B cell (primary cell): ENCODE data around the gene EEA1. TPM values are rescaled to one million over a fixed set of nuclear protein-coding genes. Genes with fewer than 3 reads are reported as not detected.

Experiments used
- ATAC-seq: fragments of 200-7000 bp; cut with Tn5 transposase; one replicate; pipeline ENCODE4 v1.10.0; 2021; ENCODE audit warnings: low read depth, mild to moderate bottlenecking, moderate number of reproducible peaks, moderate library complexity
- CTCF ChIA-PET: fragments of 350-600 bp; sonication (Branson Sonifier 250); formaldehyde crosslinking; loops from one replicate; lab custom pipeline; 2021; ENCODE audit warnings: antibody characterized with exemption, inconsistent platforms; lab: Charles Lee
- POLR2A ChIA-PET: fragments of 350-600 bp; sonication (Branson Sonifier 250); formaldehyde crosslinking; loops from one replicate; lab custom pipeline; 2021; ENCODE audit warnings: antibody characterized with exemption; lab: Charles Lee
- DNase-seq: peaks from one replicate; pipeline ENCODE4 v3.0.0; 2013
- H2AFZ ChIP-seq: 2 replicates; pipeline ENCODE4 v1.6.1; 2012; ENCODE audit warnings: mild to moderate bottlenecking, low read depth, low read length; ENCODE audit not compliant: insufficient read depth, poor library complexity, severe bottlenecking
- H3K27ac ChIP-seq, 2 donors: 1 replicate in 1 of 2; 2 replicates in 1 of 2; pipeline ENCODE4 v1.5.1; 2012 to 2013; ENCODE audit warnings: low read length in 2 of 2, mild to moderate bottlenecking in 2 of 2, moderate library complexity in 1 of 2
- H3K27me3 ChIP-seq, 4 experiments: fragments of 200-600 bp in 1 of 4; sonication (generic) in 1 of 4; replicated peaks in 1 of 4; 1 replicate in 2 of 4; 2 replicates in 2 of 4; pipeline versions ENCODE4 v1.6.1 to v1.7.0; 2013 to 2016; ENCODE audit warnings: low read length in 3 of 4, mild to moderate bottlenecking in 2 of 4, mixed read lengths in 1 of 4, moderate library complexity in 1 of 4; ENCODE audit not compliant: insufficient read depth in 4 of 4, control insufficient read depth in 3 of 4; ENCODE audit errors: control extremely low read depth in 1 of 4
- H3K36me3 ChIP-seq, 2 experiments: replicated peaks in 1 of 2; 1 replicate in 1 of 2; 2 replicates in 1 of 2; pipeline versions ENCODE4 v1.6.1 to v1.7.1; 2013; ENCODE audit warnings: low read length in 1 of 2; ENCODE audit not compliant: insufficient read depth in 2 of 2, control insufficient read depth in 1 of 2; ENCODE audit errors: control extremely low read depth in 1 of 2, extremely low read depth in 1 of 2
- H3K4me1 ChIP-seq, 2 donors: fragments of 200-600 bp in 1 of 2; sonication (generic) in 1 of 2; 1 replicate in 1 of 2; 2 replicates in 1 of 2; pipeline versions ENCODE4 v1.5.1 to v1.6.1; 2013 to 2017; ENCODE audit warnings: low read length in 2 of 2; ENCODE audit not compliant: control insufficient read depth in 2 of 2, insufficient read depth in 2 of 2
- H3K4me2 ChIP-seq: replicated peaks from 2 replicates; pipeline ENCODE3; 2012; ENCODE audit warnings: mild to moderate bottlenecking, low read depth, low read length; ENCODE audit not compliant: poor library complexity, severe bottlenecking
- H3K4me3 ChIP-seq, 5 experiments: fragments of 200-600 bp in 1 of 5; sonication (generic) in 1 of 5; 1 replicate in 3 of 5; 2 replicates in 2 of 5; pipeline versions ENCODE4 v1.5.1 to v1.7.0; 2011 to 2016; ENCODE audit warnings: low read length in 4 of 5, mild to moderate bottlenecking in 4 of 5, low read depth in 2 of 5, control low read depth in 1 of 5, moderate library complexity in 1 of 5; ENCODE audit not compliant: insufficient read depth in 1 of 5; ENCODE audit errors: control extremely low read depth in 1 of 5, extremely low read depth in 1 of 5
- H3K79me2 ChIP-seq: fragments of 200-600 bp; sonication (generic); one replicate; pipeline ENCODE4 v1.6.0; 2016; ENCODE audit warnings: low read length; ENCODE audit not compliant: control insufficient read depth, insufficient read depth
- H3K9ac ChIP-seq: fragments of 200-600 bp; sonication (generic); 2 replicates; pipeline ENCODE4 v1.6.1; 2017; ENCODE audit warnings: mild to moderate bottlenecking, low read length, moderate library complexity
- H3K9me3 ChIP-seq, 3 donors: one replicate each; pipeline versions ENCODE4 v1.6.1 to v1.7.1; 2013; ENCODE audit warnings: low read length in 2 of 3; ENCODE audit not compliant: control insufficient read depth in 2 of 3, insufficient read depth in 1 of 3; ENCODE audit errors: control extremely low read depth in 1 of 3
- H4K20me1 ChIP-seq: 2 replicates; pipeline ENCODE4 v1.6.0; 2012; ENCODE audit warnings: mild to moderate bottlenecking, low read length; ENCODE audit not compliant: insufficient read depth, control insufficient read depth, poor library complexity, severe bottlenecking
- H3K27ac Mint-ChIP-seq: one replicate; pipeline ENCODE4 v1.8.0; 2021; ENCODE audit warnings: mixed read lengths
- H3K27me3 Mint-ChIP-seq: one replicate; pipeline ENCODE4 v1.8.0; 2021; ENCODE audit warnings: mixed read lengths
- H3K4me1 Mint-ChIP-seq: one replicate; pipeline ENCODE4 v1.8.0; 2021; ENCODE audit warnings: mixed read lengths
- H3K4me3 Mint-ChIP-seq: one replicate; pipeline ENCODE4 v1.8.0; 2021; ENCODE audit warnings: mixed read lengths
- H3K9me3 Mint-ChIP-seq: one replicate; pipeline ENCODE4 v1.8.0; 2022; ENCODE audit warnings: mixed read lengths; ENCODE audit not compliant: insufficient read depth
- EZH2 ChIP-seq: IDR thresholded peaks from 2 replicates; pipeline ENCODE4 v1.6.1; 2012; ENCODE audit warnings: borderline replicate concordance, low read depth, mild to moderate bottlenecking, moderate library complexity, low read length; ENCODE audit not compliant: insufficient read depth, poor library complexity, severe bottlenecking
- WGBS: methylation state at CpG from one replicate; pipeline ENCODE4 v1.1.5; 2013; ENCODE audit warnings: missing lambda C conversion rate; ENCODE audit not compliant: insufficient coverage; 5-methylcytosine and 5-hydroxymethylcytosine counted together
- intact Hi-C: fragments of 100-400 bp; cut with micrococcal nuclease; formaldehyde crosslinking; loops from one replicate; pipeline ENCODE4 v1.10.0; 2022
- polyA plus RNA-seq: library from polyadenylated mRNA; depleted of rRNA; stranded (reverse); fragments of >200 nt; gene quantifications from 2 replicates; pipeline ENCODE4 v1.2.3, GENCODE V29; 2012
- total RNA-seq, 2 donors: library from RNA; stranded (reverse); fragments of 120-200 nt in 1 of 2; gene quantifications; 1 replicate in 1 of 2; 2 replicates in 1 of 2; pipeline versions ENCODE4 v1.2.3 to v1.2.4, GENCODE V29; 2013 to 2022
- TF ChIP-seq, protein P1 (sequence below): fragments of 200-600 bp; IDR thresholded peaks from one replicate; pipeline ENCODE4 v1.8.0; 2022; ENCODE audit warnings: antibody characterized with exemption, mild to moderate bottlenecking

The EEA1 gene
- total and polyA plus RNA-seq, 2 donors (not counting 1 experiment from before 2014, with no cell fraction given): 1.8 to 26.3 TPM

DNA sequence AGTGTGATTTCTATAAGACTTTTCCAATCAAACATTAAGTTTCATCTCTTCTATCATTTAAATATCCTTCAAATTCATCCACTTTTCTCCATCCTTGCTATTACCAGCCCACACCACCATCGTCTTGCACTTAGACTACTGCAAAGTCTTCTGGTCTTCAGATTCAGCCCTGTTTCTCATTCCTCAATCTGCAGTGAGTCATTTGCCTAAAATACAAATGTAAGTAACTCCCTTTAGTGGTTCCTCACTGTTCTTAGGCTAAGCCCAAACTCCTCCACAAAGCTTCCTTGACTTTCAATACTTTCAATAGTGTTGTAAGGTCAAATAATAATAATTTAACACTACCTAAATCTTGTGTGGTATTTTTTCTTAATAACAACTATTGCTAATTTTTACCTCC is 143.1 kb downstream of the EEA1 start:
- Histone ChIP-seq H3K4me2 (no peak overlapping the region), H3K9me3 (no peaks in the 10 kb centered on the region), H3K79me2 (no peaks in the 10 kb centered on the region), H4K20me1 (no peaks in the 10 kb centered on the region), H2AFZ (no peak overlapping the region), H3K27ac (no peak overlapping the region), H3K27me3 (no peaks in the 10 kb centered on the region), H3K9ac (no peak overlapping the region), H3K36me3 (peaks cover 3 to 7% of the 10 kb centered on the region in 2 experiments), H3K4me1 (no peaks in the 10 kb centered on the region), H3K4me3 (no peak overlapping the region)
- Mint-ChIP-seq H3K9me3 (peaks cover 2% of the 10 kb centered on the region), H3K27me3 (no peaks in the 10 kb centered on the region), H3K27ac (no peak overlapping the region), H3K4me1 (no peaks in the 10 kb centered on the region), H3K4me3 (no peak overlapping the region)
- ChIA-PET CTCF (interaction anchor here (0.7 to 4.2 kb wide), 19 partner anchors 8 to 1316 kb away, joined by 3 to 53 read pairs (median 5); partner anchors contain the start of gene MRPL42), POLR2A (no interaction called here)
- DNase-seq: no peak
- TF ChIP-seq, protein P1, sequence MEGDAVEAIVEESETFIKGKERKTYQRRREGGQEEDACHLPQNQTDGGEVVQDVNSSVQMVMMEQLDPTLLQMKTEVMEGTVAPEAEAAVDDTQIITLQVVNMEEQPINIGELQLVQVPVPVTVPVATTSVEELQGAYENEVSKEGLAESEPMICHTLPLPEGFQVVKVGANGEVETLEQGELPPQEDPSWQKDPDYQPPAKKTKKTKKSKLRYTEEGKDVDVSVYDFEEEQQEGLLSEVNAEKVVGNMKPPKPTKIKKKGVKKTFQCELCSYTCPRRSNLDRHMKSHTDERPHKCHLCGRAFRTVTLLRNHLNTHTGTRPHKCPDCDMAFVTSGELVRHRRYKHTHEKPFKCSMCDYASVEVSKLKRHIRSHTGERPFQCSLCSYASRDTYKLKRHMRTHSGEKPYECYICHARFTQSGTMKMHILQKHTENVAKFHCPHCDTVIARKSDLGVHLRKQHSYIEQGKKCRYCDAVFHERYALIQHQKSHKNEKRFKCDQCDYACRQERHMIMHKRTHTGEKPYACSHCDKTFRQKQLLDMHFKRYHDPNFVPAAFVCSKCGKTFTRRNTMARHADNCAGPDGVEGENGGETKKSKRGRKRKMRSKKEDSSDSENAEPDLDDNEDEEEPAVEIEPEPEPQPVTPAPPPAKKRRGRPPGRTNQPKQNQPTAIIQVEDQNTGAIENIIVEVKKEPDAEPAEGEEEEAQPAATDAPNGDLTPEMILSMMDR: no peak
- no peak for TF ChIP-seq EZH2
- no peak for ATAC-seq
- intact Hi-C loops: loop anchor here (5.0 to 10.0 kb wide), 3 partner anchors 311 to 1421 kb away; no protein-coding TSS in a partner anchor
- WGBS: 86% methylated on average over 1 of the region's 1 CpG

DNA sequence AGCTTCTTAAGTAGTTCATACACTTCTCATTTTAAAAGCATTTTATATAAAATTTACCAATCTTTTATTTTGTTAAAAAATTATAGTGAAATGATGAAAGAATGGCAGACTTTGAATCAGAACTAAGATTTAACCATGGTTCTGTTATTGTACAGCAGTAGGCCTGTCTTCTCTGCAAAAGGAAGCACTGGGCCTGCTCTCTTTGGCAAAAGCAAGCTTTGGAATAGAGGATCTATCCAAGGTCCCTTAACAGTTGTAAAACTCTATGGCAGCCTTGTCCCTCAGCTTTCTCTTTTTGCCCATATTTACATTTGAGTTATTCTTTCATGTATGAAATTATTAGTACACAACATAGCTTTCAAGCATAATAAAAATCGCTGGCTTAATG is 143.5 kb downstream of the EEA1 start:
- H3K9me3 ChIP-seq: no peaks in the 10 kb centered on the region

More for the DNA sequence above, 143.5 kb downstream of the EEA1 start:
- H3K27ac ChIP-seq: no peak overlapping the region
- no peaks in the 10 kb centered on the region for H3K4me1 ChIP-seq
- Mint-ChIP-seq H3K9me3 (peaks cover 2% of the 10 kb centered on the region), H3K4me3 (no peak overlapping the region), H3K27me3 (no peaks in the 10 kb centered on the region), H3K27ac (no peak overlapping the region), H3K4me1 (no peaks in the 10 kb centered on the region)
- H3K27me3 ChIP-seq: no peaks in the 10 kb centered on the region
- ATAC-seq: no peak
- H3K36me3 ChIP-seq: peaks cover 3 to 9% of the 10 kb centered on the region in 2 experiments
- no peaks in the 10 kb centered on the region for H3K79me2 ChIP-seq
- WGBS: no CpG with 5 or more reads among the region's 1 CpG
- H3K4me2 ChIP-seq: no peak overlapping the region
- no peaks in the 10 kb centered on the region for H4K20me1 ChIP-seq
- H2AFZ ChIP-seq: no peak overlapping the region
- intact Hi-C loops: loop anchor here (1.0 to 10.0 kb wide), 9 partner anchors 144 to 1421 kb away; partner anchors contain the start of gene EEA1
- H3K9ac ChIP-seq: no peak overlapping the region
- no peak for DNase-seq
- CTCF ChIA-PET: interaction anchor here (0.7 to 4.2 kb wide), 22 partner anchors 8 to 1316 kb away, joined by 3 to 53 read pairs (median 4); partner anchors contain the start of genes MRPL42 and UBE2N
- TF ChIP-seq, protein P1: no peak
- no peak for TF ChIP-seq EZH2
- H3K4me3 ChIP-seq: no peak overlapping the region
- POLR2A ChIA-PET: no interaction called here
